CD14-positive monocyte (primary cell): ENCODE results near the gene SLC25A42. TPM values are rescaled to one million over a fixed set of nuclear protein-coding genes. Genes with fewer than 3 reads are reported as not detected.

Experiments used
- DNase-seq, 3 donors: peaks; one replicate each; pipeline ENCODE4 v3.0.0-alpha.2; 2011 to 2022
- H2AFZ ChIP-seq: 2 replicates; pipeline ENCODE4 v1.6.0; 2012; ENCODE audit warnings: mild to moderate bottlenecking, low read depth, low read length, inconsistent platforms; ENCODE audit not compliant: insufficient read depth, poor library complexity, severe bottlenecking
- H3K27ac ChIP-seq, 2 donors: 1 replicate in 1 of 2; 2 replicates in 1 of 2; pipeline ENCODE4 v1.5.1; 2012 to 2013; ENCODE audit warnings: low read length in 2 of 2, control low read depth in 1 of 2, inconsistent platforms in 1 of 2, low read depth in 1 of 2, mild to moderate bottlenecking in 1 of 2
- H3K27me3 ChIP-seq, 2 donors: one replicate each; pipeline versions ENCODE4 v1.6.0 to v1.6.1; 2011 to 2013; ENCODE audit warnings: low read length in 2 of 2; ENCODE audit not compliant: control insufficient read depth in 2 of 2, insufficient read depth in 2 of 2
- H3K36me3 ChIP-seq, 2 donors: replicated peaks in 1 of 2; 1 replicate in 1 of 2; 2 replicates in 1 of 2; pipeline versions ENCODE4 v1.5.1 to v1.6.1; 2012 to 2013; ENCODE audit warnings: low read length in 2 of 2, control low read depth in 1 of 2, inconsistent platforms in 1 of 2, mild to moderate bottlenecking in 1 of 2; ENCODE audit not compliant: insufficient read depth in 2 of 2, control insufficient read depth in 1 of 2
- H3K4me1 ChIP-seq, 2 donors: 1 replicate in 1 of 2; 2 replicates in 1 of 2; pipeline versions ENCODE4 v1.5.1 to v1.6.1; 2012 to 2013; ENCODE audit warnings: low read length in 2 of 2, control low read depth in 1 of 2, inconsistent platforms in 1 of 2, mild to moderate bottlenecking in 1 of 2, moderate library complexity in 1 of 2; ENCODE audit not compliant: insufficient read depth in 2 of 2, control insufficient read depth in 1 of 2
- H3K4me2 ChIP-seq: replicated peaks from 2 replicates; pipeline ENCODE3; 2012; ENCODE audit warnings: low read length, moderate library complexity, mild to moderate bottlenecking; ENCODE audit not compliant: poor library complexity, severe bottlenecking; ENCODE audit errors: extremely low read depth
- H3K4me3 ChIP-seq, 3 experiments: fragments of 200-600 bp in 1 of 3; sonication (generic) in 1 of 3; replicated peaks in 1 of 3; 1 replicate in 2 of 3; 2 replicates in 1 of 3; pipeline ENCODE4 v1.5.1; 2011 to 2013; ENCODE audit warnings: low read length in 3 of 3, mild to moderate bottlenecking in 3 of 3, control low read depth in 2 of 3, low read depth in 2 of 3, inconsistent platforms in 1 of 3, moderate library complexity in 1 of 3
- H3K79me2 ChIP-seq: 2 replicates; pipeline ENCODE4 v1.6.0; 2012; ENCODE audit warnings: mild to moderate bottlenecking, control low read depth, inconsistent platforms, low read length, moderate library complexity; ENCODE audit not compliant: insufficient read depth
- H3K9ac ChIP-seq: 2 replicates; pipeline ENCODE4 v1.6.0; 2017; ENCODE audit warnings: low read length, mild to moderate bottlenecking; ENCODE audit not compliant: insufficient read depth, poor library complexity, severe bottlenecking
- H3K9me3 ChIP-seq, 2 donors: replicated peaks in 1 of 2; 1 replicate in 1 of 2; 2 replicates in 1 of 2; pipeline versions ENCODE4 v1.5.1 to v1.6.1; 2012 to 2013; ENCODE audit warnings: low read length in 2 of 2, control low read depth in 1 of 2; ENCODE audit not compliant: control insufficient read depth in 1 of 2, insufficient read depth in 1 of 2
- H4K20me1 ChIP-seq: 2 replicates; pipeline ENCODE4 v1.6.0; 2012; ENCODE audit warnings: mild to moderate bottlenecking, low read length, control low read depth, moderate library complexity; ENCODE audit not compliant: insufficient read depth
- H3K27ac Mint-ChIP-seq, 7 donors: one replicate each; pipeline ENCODE4 v1.8.0; 2020; ENCODE audit warnings: mild to moderate bottlenecking in 7 of 7, mixed read lengths in 7 of 7, moderate library complexity in 6 of 7, inconsistent platforms in 2 of 7
- H3K27me3 Mint-ChIP-seq, 3 donors: one replicate each; pipeline ENCODE4 v1.8.0; 2021 to 2022; ENCODE audit warnings: low read depth in 3 of 3, mild to moderate bottlenecking in 3 of 3, mixed read lengths in 3 of 3, moderate library complexity in 3 of 3, inconsistent platforms in 1 of 3
- H3K36me3 Mint-ChIP-seq, 2 donors: one replicate each; pipeline ENCODE4 v1.8.0; 2020; ENCODE audit warnings: mixed read lengths in 2 of 2, inconsistent platforms in 1 of 2, mild to moderate bottlenecking in 1 of 2
- H3K4me1 Mint-ChIP-seq: one replicate; pipeline ENCODE4 v1.8.0; 2020; ENCODE audit warnings: mild to moderate bottlenecking, mixed read lengths
- H3K4me3 Mint-ChIP-seq, 2 donors: one replicate each; pipeline ENCODE4 v1.8.0; 2020; ENCODE audit warnings: mild to moderate bottlenecking in 2 of 2, mixed read lengths in 2 of 2, moderate library complexity in 1 of 2
- H3K9me3 Mint-ChIP-seq, 7 donors: one replicate each; pipeline ENCODE4 v1.8.0; 2020 to 2022; ENCODE audit warnings: mixed read lengths in 7 of 7, mild to moderate bottlenecking in 6 of 7, moderate library complexity in 6 of 7, inconsistent platforms in 2 of 7
- CTCF ChIP-seq: fragments of 200-600 bp; IDR thresholded peaks from one replicate; pipeline ENCODE4 v1.8.0; 2022; ENCODE audit warnings: antibody characterized with exemption, mild to moderate bottlenecking
- WGBS: methylation state at CpG from one replicate; pipeline ENCODE4 v1.1.5; 2013; ENCODE audit warnings: missing lambda C conversion rate; ENCODE audit not compliant: insufficient coverage; 5-methylcytosine and 5-hydroxymethylcytosine counted together
- intact Hi-C, 2 donors: fragments of 100-400 bp; cut with micrococcal nuclease; formaldehyde crosslinking; loops; one replicate each; pipeline versions ENCODE4 v1.15.0 to v1.15.1; 2023
- polyA plus RNA-seq, 3 donors: library from polyadenylated mRNA; depleted of rRNA in 1 of 3; unstranded in 2 of 3; stranded (reverse) in 1 of 3; fragments of 300-500 nt in 2 of 3; fragments of >200 nt in 1 of 3; fragmentation: Illumina TruSeq in 2 of 3; gene quantifications; 1 replicate in 2 of 3; 2 replicates in 1 of 3; pipeline ENCODE4 v1.2.3, GENCODE V29; 2012 to 2021

The SLC25A42 gene
- polyA plus RNA-seq, 3 donors: 0.68 to 3.1 (median 1.1) TPM

- 99% methylated on average over 9 of the region's 15 CpGs for whole genome bisulfite sequencing
- Mint-ChIP-seq H3K36me3 (peaks cover 76 to 97% of the 10 kb centered on the region in 2 donors), H3K27me3 (peaks cover 0 to 2% (median 0%) of the 10 kb centered on the region in 3 donors), H3K4me3 (no peak overlapping the region), H3K9me3 (peaks cover 0 to 5% (median 0%) of the 10 kb centered on the region in 7 donors), H3K4me1 (peaks cover 2% of the 10 kb centered on the region), H3K27ac (peak overlapping the region in 1 of 7 donors; percentile 54)
- Histone ChIP-seq H3K27me3 (no peaks in the 10 kb centered on the region), H3K4me1 (no peaks in the 10 kb centered on the region), H3K79me2 (no peaks in the 10 kb centered on the region), H3K36me3 (peaks cover 82 to 93% of the 10 kb centered on the region in 2 donors), H3K4me3 (no peak overlapping the region), H3K4me2 (no peak overlapping the region), H3K9ac (no peak overlapping the region), H3K27ac (no peak overlapping the region), H2AFZ (no peak overlapping the region), H4K20me1 (no peaks in the 10 kb centered on the region), H3K9me3 (no peaks in the 10 kb centered on the region)
- no peak for TF ChIP-seq CTCF
- intact Hi-C loops: loop anchor here (5.0 kb wide), 1 partner anchor 83 kb away; the partner anchor contains the start of gene TMEM161A (in 2 of the 2)
- DNase-seq: no peak
Observed at GRCh38 chr19:19054315-19054938, 9.4 kb upstream of the SLC25A42 start.

- Histone ChIP-seq H3K36me3 (peaks cover 84 to 93% of the 10 kb centered on the region in 2 donors), H3K27ac (no peak overlapping the region), H3K79me2 (no peaks in the 10 kb centered on the region), H3K4me1 (no peaks in the 10 kb centered on the region), H2AFZ (no peak overlapping the region), H3K9ac (no peak overlapping the region), H3K27me3 (no peaks in the 10 kb centered on the region), H3K4me2 (no peak overlapping the region), H3K4me3 (no peak overlapping the region), H4K20me1 (no peaks in the 10 kb centered on the region), H3K9me3 (no peaks in the 10 kb centered on the region)
- DNase-seq: no peak
- peaks cover 0 to 2% (median 0%) of the 10 kb centered on the region in 3 donors for H3K27me3 Mint-ChIP-seq
- no peak for TF ChIP-seq CTCF
- peaks cover 77 to 97% of the 10 kb centered on the region in 2 donors for H3K36me3 Mint-ChIP-seq
- intact Hi-C loops: loop anchor here (5.0 kb wide), 1 partner anchor 82 kb away; the partner anchor contains the start of gene TMEM161A (in 2 of the 2)
- peaks cover 0 to 5% (median 0%) of the 10 kb centered on the region in 7 donors for H3K9me3 Mint-ChIP-seq
- WGBS: 98% methylated on average over 19 of the region's 19 CpGs
- no peak overlapping the region for H3K27ac Mint-ChIP-seq
- no peak overlapping the region for H3K4me3 Mint-ChIP-seq
- H3K4me1 Mint-ChIP-seq: no peaks in the 10 kb centered on the region
Observed at GRCh38 chr19:19054939-19055440, 8.8 kb upstream of the SLC25A42 start.
